ENCODE data around the gene CYTH3. TPM values are rescaled to one million over a fixed set of nuclear protein-coding genes. Genes with fewer than 3 reads are reported as not detected.

CYTH3 gene
- polyA plus RNA-seq, 3 donors, result 5.2 to 28.5 (median 23.2) TPM

Other genes starting within 250 kb of the CYTH3 start
- gene ANKRD61, start 241.2 kb downstream of the CYTH3 start, polyA plus RNA-seq, result under 1 TPM in 2 of 3 donors, not detected in 1; 0.07 to 0.16 TPM
- gene EIF2AK1, start 213.4 kb downstream of the CYTH3 start, polyA plus RNA-seq, result 10 to 100 TPM; 21.1 to 33.1 (median 29.5) TPM
- gene USP42, start 167.7 kb downstream of the CYTH3 start, polyA plus RNA-seq, result 1 to 10 TPM; 1.9 to 4.3 (median 2.9) TPM
- 1 to 10 TPM; 5.2 to 9.2 (median 5.6) TPM for gene FAM220A, start 76.3 kb upstream of the CYTH3 start, polyA plus RNA-seq
- 100 to 1,000 TPM in 2 of 3 donors, 10 to 100 TPM in 1; 84.0 to 187 (median 186) TPM for gene RAC1, start 101.9 kb upstream of the CYTH3 start, polyA plus RNA-seq
- gene DAGLB, start 175.3 kb upstream of the CYTH3 start, polyA plus RNA-seq, result 1 to 10 TPM; 6.2 to 7.3 (median 7.2) TPM
- gene KDELR2, start 211.5 kb upstream of the CYTH3 start, polyA plus RNA-seq, result 10 to 100 TPM; 59.0 to 95.6 (median 85.8) TPM

Measured in adipose tissue (tissue), 3 donors.